Urothelium cell line (cell line): Measurements from ENCODE around the gene CUL5.
"Not testable (repeated sequence)": the region's sequence is repeated elsewhere in the genome, so short reads cannot be mapped to it uniquely, and the experiment has no call there.

Experiments used
- DNase-seq: peaks from one replicate; pipeline ENCODE4 v3.0.0; 2011; ENCODE audit warnings: low spot score, mixed read lengths
- FAIRE-seq: peaks from 2 replicates; lab custom pipeline; 2011; peaks lifted over from hg19 to GRCh38; lab: Jason Lieb, UNC

The CUL5 gene

GRCh38 chr11:108019870-108020540 is 11.3 kb downstream of the CUL5 start:
- FAIRE-seq (no peak), DNase-seq (no peak)

- DNase-seq (no peak), FAIRE-seq (no peak)
These were observed 16.8 kb downstream of the CUL5 start for GRCh38 chr11:108025387-108026080.

- DNase-seq (no peak), FAIRE-seq (no peak)
These were observed 18.4 kb downstream of the CUL5 start for GRCh38 chr11:108027057-108027456.

- FAIRE-seq: not testable (repeated sequence)
These were observed 20.2 kb downstream of the CUL5 start for GRCh38 chr11:108028822-108029441.

GRCh38 chr11:108031604-108032003 is 22.9 kb downstream of the CUL5 start:
- FAIRE-seq, DNase-seq: not testable (repeated sequence)

More at GRCh38 chr11:108028822-108029441, 20.2 kb downstream of the CUL5 start:
- not testable (repeated sequence) for DNase-seq

- FAIRE-seq: no peak
- no peak for DNase-seq
These were observed 24.1 kb downstream of the CUL5 start for GRCh38 chr11:108032800-108033199.

GRCh38 chr11:108034034-108034433 is 25.3 kb downstream of the CUL5 start:
- FAIRE-seq (no peak), DNase-seq (no peak)

GRCh38 chr11:108034952-108035351 is 26.3 kb downstream of the CUL5 start:
- FAIRE-seq: no peak
- DNase-seq: no peak

- no peak for FAIRE-seq
- DNase-seq: no peak
These were observed 27.0 kb downstream of the CUL5 start for GRCh38 chr11:108035690-108036089.

- DNase-seq (no peak), FAIRE-seq (no peak)
These were observed 28.5 kb downstream of the CUL5 start for GRCh38 chr11:108037211-108037610.

GRCh38 chr11:108037636-108038035 is 28.9 kb downstream of the CUL5 start:
- DNase-seq (no peak), FAIRE-seq (no peak)

GRCh38 chr11:108048269-108048668 is 39.6 kb downstream of the CUL5 start:
- DNase-seq (no peak), FAIRE-seq (no peak)

- DNase-seq: no peak
- no peak for FAIRE-seq
These were observed 53.6 kb downstream of the CUL5 start for GRCh38 chr11:108062336-108062735.

GRCh38 chr11:108063410-108063809 is 54.7 kb downstream of the CUL5 start:
- FAIRE-seq: no peak

GRCh38 chr11:108069947-108070346 is 61.2 kb downstream of the CUL5 start:
- DNase-seq (no peak), FAIRE-seq (no peak)

More at GRCh38 chr11:108063410-108063809, 54.7 kb downstream of the CUL5 start:
- no peak for DNase-seq

- DNase-seq (no peak), FAIRE-seq (no peak)
These were observed 76.1 kb downstream of the CUL5 start for GRCh38 chr11:108084811-108085210.

GRCh38 chr11:108085672-108086071 is 77.0 kb downstream of the CUL5 start:
- no peak for FAIRE-seq
- DNase-seq: no peak

GRCh38 chr11:108092134-108092533 is 83.4 kb downstream of the CUL5 start:
- FAIRE-seq: no peak
- no peak for DNase-seq

- no peak for DNase-seq
These were observed 84.6 kb downstream of the CUL5 start for GRCh38 chr11:108093128-108093904.

GRCh38 chr11:108097179-108097578 is 88.5 kb downstream of the CUL5 start:
- FAIRE-seq (no peak), DNase-seq (no peak)

More at GRCh38 chr11:108093128-108093904, 84.6 kb downstream of the CUL5 start:
- no peak for FAIRE-seq
